Neural progenitor cell (in vitro differentiated cells): ENCODE measurements around the gene CBL. TPM values are rescaled to one million over a fixed set of nuclear protein-coding genes. Genes with fewer than 3 reads are reported as not detected.

ENCODE experiments used
- DNase-seq: peaks from one replicate; pipeline ENCODE4 v3.0.0-alpha.2; 2016; ENCODE audit warnings: low spot score
- H2AFZ ChIP-seq: fragments of 200-600 bp; sonication (generic); replicated peaks from 2 replicates; pipeline ENCODE4 v1.6.1; 2016; ENCODE audit warnings: antibody characterized with exemption
- H3F3A ChIP-seq: fragments of 200-600 bp; sonication (generic); 2 replicates; pipeline ENCODE4 v1.6.1; 2016; ENCODE audit warnings: antibody characterized with exemption, low read depth
- H3K27ac ChIP-seq: fragments of 200-600 bp; sonication (generic); 2 replicates; pipeline ENCODE4 v1.5.1; 2016; ENCODE audit warnings: mild to moderate bottlenecking
- H3K27me3 ChIP-seq: fragments of 200-600 bp; sonication (generic); 2 replicates; pipeline ENCODE4 v1.6.1; 2016; ENCODE audit warnings: mild to moderate bottlenecking, moderate library complexity
- H3K36me3 ChIP-seq: fragments of 200-600 bp; sonication (generic); 2 replicates; pipeline ENCODE4 v1.5.1; 2016
- H3K4me1 ChIP-seq: fragments of 200-600 bp; sonication (generic); 2 replicates; pipeline ENCODE4 v1.6.1; 2016; ENCODE audit warnings: mixed run types
- H3K4me2 ChIP-seq: fragments of 200-600 bp; sonication (generic); 2 replicates; pipeline ENCODE4 v1.6.1; 2016
- H3K4me3 ChIP-seq: fragments of 200-600 bp; sonication (generic); 2 replicates; pipeline ENCODE4 v1.5.1; 2016
- H3K79me2 ChIP-seq: fragments of 200-600 bp; sonication (generic); 2 replicates; pipeline ENCODE4 v1.6.1; 2016; ENCODE audit warnings: low read depth
- H3K9ac ChIP-seq: fragments of 200-600 bp; sonication (generic); 2 replicates; pipeline ENCODE4 v1.6.1; 2016
- H3K9me3 ChIP-seq: fragments of 200-600 bp; sonication (generic); 2 replicates; pipeline ENCODE4 v1.5.1; 2016; ENCODE audit warnings: low read depth
- H4K20me1 ChIP-seq: fragments of 200-600 bp; sonication (generic); 2 replicates; pipeline ENCODE4 v1.6.1; 2016; ENCODE audit warnings: low read depth
- H3K27ac Mint-ChIP-seq: 3 replicates; pipeline ENCODE4 v1.8.0; 2021; ENCODE audit warnings: mixed read lengths
- H3K27me3 Mint-ChIP-seq: 2 replicates; pipeline ENCODE4 v1.8.0; 2022; ENCODE audit warnings: low read depth, mild to moderate bottlenecking, inconsistent platforms, moderate library complexity, mixed read lengths; ENCODE audit not compliant: insufficient read depth
- H3K36me3 Mint-ChIP-seq: 3 replicates; pipeline ENCODE4 v1.8.0; 2021; ENCODE audit warnings: mixed read lengths
- H3K4me1 Mint-ChIP-seq: 3 replicates; pipeline ENCODE4 v1.8.0; 2021; ENCODE audit warnings: mixed read lengths
- H3K4me3 Mint-ChIP-seq: 3 replicates; pipeline ENCODE4 v1.8.0; 2021; ENCODE audit warnings: mild to moderate bottlenecking, moderate library complexity, mixed read lengths
- H3K9me3 Mint-ChIP-seq: 3 replicates; pipeline ENCODE4 v1.8.0; 2020; ENCODE audit warnings: mixed read lengths
- CTCF ChIP-seq: fragments of 200-600 bp; sonication (generic); IDR thresholded peaks from 2 replicates; pipeline ENCODE4 v1.5.1; 2017; ENCODE audit warnings: antibody characterized with exemption, mild to moderate bottlenecking
- EZH2 ChIP-seq: fragments of 200-600 bp; sonication (generic); IDR thresholded peaks from 2 replicates; pipeline ENCODE4 v1.6.1; 2017; ENCODE audit warnings: antibody characterized with exemption, mild to moderate bottlenecking, moderate library complexity
- EZH2phosphoT487 ChIP-seq: fragments of 200-600 bp; sonication (generic); IDR thresholded peaks from 2 replicates; pipeline ENCODE4 v1.6.1; 2017; ENCODE audit warnings: antibody characterized with exemption
- total RNA-seq: library from RNA; depleted of rRNA; stranded (reverse); fragments of >200 nt; gene quantifications from 2 replicates; pipeline ENCODE4 v1.2.3, GENCODE V29; 2015; ENCODE audit warnings: low replicate concordance

CBL gene
- total RNA-seq, 1 donor from 2014 or later, result 20.7 TPM

- Histone ChIP-seq H3K4me2 (no peak overlapping the region), H3K9me3 (no peaks in the 10 kb centered on the region), H3K79me2 (no peaks in the 10 kb centered on the region), H3F3A (no peaks in the 10 kb centered on the region), H3K27me3 (no peaks in the 10 kb centered on the region), H2AFZ (no peak overlapping the region), H3K4me3 (no peak overlapping the region), H3K4me1 (no peaks in the 10 kb centered on the region), H3K36me3 (no peaks in the 10 kb centered on the region), H3K27ac (no peak overlapping the region), H4K20me1 (no peaks in the 10 kb centered on the region), H3K9ac (no peak overlapping the region)
- no peak overlapping the region for H3K4me3 Mint-ChIP-seq
- no peaks in the 10 kb centered on the region for H3K9me3 Mint-ChIP-seq
- DNase-seq, result no peak
- TF ChIP-seq EZH2phosphoT487 (no peak), EZH2 (no peak), CTCF (no peak)
- no peaks in the 10 kb centered on the region for H3K36me3 Mint-ChIP-seq
- no peak overlapping the region for H3K27ac Mint-ChIP-seq
- H3K4me1 Mint-ChIP-seq, result no peaks in the 10 kb centered on the region
- peaks cover 14% of the 10 kb centered on the region for H3K27me3 Mint-ChIP-seq
Observed at GRCh38 chr11:119158467-119158866, 47.7 kb upstream of the CBL start.

DNA sequence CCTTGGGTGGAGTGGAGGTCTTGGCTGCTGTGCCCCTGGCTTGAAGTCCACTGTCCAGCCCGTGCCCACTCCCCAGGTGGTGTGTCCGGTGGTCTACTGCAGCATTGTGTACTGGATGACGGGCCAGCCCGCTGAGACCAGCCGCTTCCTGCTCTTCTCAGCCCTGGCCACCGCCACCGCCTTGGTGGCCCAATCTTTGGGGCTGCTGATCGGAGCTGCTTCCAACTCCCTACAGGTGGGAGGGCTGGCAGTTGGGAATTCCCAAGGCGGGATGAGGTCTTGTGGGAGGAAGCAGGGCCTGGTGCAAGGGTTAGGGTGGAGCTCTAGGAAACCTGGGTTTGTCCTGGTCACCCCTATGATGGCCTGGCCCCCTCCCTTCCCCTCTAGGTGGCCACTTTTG, 46.0 kb upstream of the CBL start:
- no peaks in the 10 kb centered on the region for H3F3A ChIP-seq
- Mint-ChIP-seq H3K4me1 (no peaks in the 10 kb centered on the region), H3K36me3 (no peaks in the 10 kb centered on the region), H3K9me3 (no peaks in the 10 kb centered on the region), H3K27ac (no peak overlapping the region), H3K4me3 (no peak overlapping the region), H3K27me3 (peaks cover 9% of the 10 kb centered on the region)
- no peak overlapping the region for H3K9ac ChIP-seq
- H3K36me3 ChIP-seq, result no peaks in the 10 kb centered on the region
- no peaks in the 10 kb centered on the region for H3K4me1 ChIP-seq
- H3K4me3 ChIP-seq, result no peak overlapping the region
- no peaks in the 10 kb centered on the region for H3K27me3 ChIP-seq
- no peak overlapping the region for H2AFZ ChIP-seq
- no peak overlapping the region for H3K4me2 ChIP-seq
- H4K20me1 ChIP-seq, result no peaks in the 10 kb centered on the region
- TF ChIP-seq EZH2phosphoT487, result no peak
- no peak for TF ChIP-seq EZH2
- no peak for TF ChIP-seq CTCF
- no peak overlapping the region for H3K27ac ChIP-seq
- no peaks in the 10 kb centered on the region for H3K9me3 ChIP-seq
- DNase-seq, result no peak
- no peaks in the 10 kb centered on the region for H3K79me2 ChIP-seq

GRCh38 chr11:119161871-119162270, 44.3 kb upstream of the CBL start:
- H3K27me3 ChIP-seq, result no peaks in the 10 kb centered on the region
- no peaks in the 10 kb centered on the region for H3F3A ChIP-seq
- Mint-ChIP-seq H3K36me3 (no peaks in the 10 kb centered on the region), H3K4me1 (peaks cover 6% of the 10 kb centered on the region), H3K4me3 (no peak overlapping the region), H3K9me3 (no peaks in the 10 kb centered on the region), H3K27ac (no peak overlapping the region), H3K27me3 (peaks cover 4% of the 10 kb centered on the region)
- H3K27ac ChIP-seq, result no peak overlapping the region
- no peak overlapping the region for H3K4me2 ChIP-seq
- H3K79me2 ChIP-seq, result no peaks in the 10 kb centered on the region
- no peak for DNase-seq
- no peaks in the 10 kb centered on the region for H3K36me3 ChIP-seq
- H2AFZ ChIP-seq, result no peak overlapping the region
- no peak overlapping the region for H3K4me3 ChIP-seq
- H3K4me1 ChIP-seq, result no peaks in the 10 kb centered on the region
- no peaks in the 10 kb centered on the region for H3K9me3 ChIP-seq
- no peaks in the 10 kb centered on the region for H4K20me1 ChIP-seq
- TF ChIP-seq CTCF, result no peak
- H3K9ac ChIP-seq, result no peak overlapping the region
